ENCODE results near the gene ETV6. TPM values are rescaled to one million over a fixed set of nuclear protein-coding genes. Genes with fewer than 3 reads are reported as not detected.

Gene ETV6
- total and polyA plus RNA-seq, 2 experiments from 2014 or later = 9.1 to 11.9 TPM

GRCh38 chr12:11734580-11735180 lies 85.2 kb downstream of the ETV6 start:
- H3K4me3 ChIP-seq = no peak overlapping the region
- no peaks in the 10 kb centered on the region for H3K36me3 ChIP-seq
- H3K27me3 ChIP-seq = no peaks in the 10 kb centered on the region
- H3K4me1 ChIP-seq (ENCODE audit: low read depth) = no peaks in the 10 kb centered on the region
- TF ChIP-seq CTCF (IDR thresholded peaks at IDR 0.05; ENCODE audit: low read depth, low read length) = no peak
- H3K9me3 ChIP-seq (ENCODE audit: low read depth) = no peaks in the 10 kb centered on the region
- no peak overlapping the region for H3K27ac ChIP-seq
- no peak for DNase-seq (ENCODE audit: low read depth in 1 of 2, low spot score in 1 of 2)

DNA sequence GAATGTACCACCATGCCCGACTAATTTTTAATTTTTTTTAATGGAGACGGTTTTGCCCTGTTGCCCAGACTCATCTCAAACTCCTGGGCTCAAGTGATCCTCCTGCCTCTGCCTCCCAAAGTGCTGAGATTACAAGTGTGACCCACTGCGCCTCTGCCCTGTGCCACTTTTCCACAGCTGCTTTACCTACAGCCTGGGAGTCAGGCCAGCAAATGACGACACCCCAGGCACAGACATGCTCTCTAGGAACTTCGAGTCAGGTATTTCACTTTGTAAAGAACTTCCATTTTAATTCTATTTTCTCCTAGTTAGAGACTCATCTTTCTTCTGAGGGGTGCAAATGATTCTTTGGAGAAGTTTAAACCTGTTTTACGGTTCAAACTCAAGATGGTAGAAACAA lies 89.0 kb downstream of the ETV6 start:
- no peaks in the 10 kb centered on the region for H3K4me1 ChIP-seq (ENCODE audit: low read depth)
- no peak overlapping the region for H3K27ac ChIP-seq
- DNase-seq (ENCODE audit: low read depth in 1 of 2, low spot score in 1 of 2) = no peak
- H3K9me3 ChIP-seq (ENCODE audit: low read depth) = no peaks in the 10 kb centered on the region
- no peaks in the 10 kb centered on the region for H3K36me3 ChIP-seq
- no peak overlapping the region for H3K4me3 ChIP-seq
- TF ChIP-seq CTCF (IDR thresholded peaks at IDR 0.05; ENCODE audit: low read depth, low read length) = no peak
- H3K27me3 ChIP-seq = no peaks in the 10 kb centered on the region

- DNase-seq (ENCODE audit: low read depth in 1 of 2, low spot score in 1 of 2) = no peak
- Histone ChIP-seq H3K4me1 (ENCODE audit: low read depth) (no peaks in the 10 kb centered on the region), H3K27me3 (no peaks in the 10 kb centered on the region), H3K9me3 (ENCODE audit: low read depth) (no peaks in the 10 kb centered on the region), H3K4me3 (no peak overlapping the region), H3K36me3 (no peaks in the 10 kb centered on the region), H3K27ac (no peak overlapping the region)
- no peak for TF ChIP-seq CTCF (IDR thresholded peaks at IDR 0.05; ENCODE audit: low read depth, low read length)
These were observed 90.6 kb downstream of the ETV6 start for GRCh38 chr12:11739980-11740577.

- no peak for TF ChIP-seq CTCF (IDR thresholded peaks at IDR 0.05; ENCODE audit: low read depth, low read length)
These were observed 92.1 kb downstream of the ETV6 start for GRCh38 chr12:11741434-11742092.

DNA sequence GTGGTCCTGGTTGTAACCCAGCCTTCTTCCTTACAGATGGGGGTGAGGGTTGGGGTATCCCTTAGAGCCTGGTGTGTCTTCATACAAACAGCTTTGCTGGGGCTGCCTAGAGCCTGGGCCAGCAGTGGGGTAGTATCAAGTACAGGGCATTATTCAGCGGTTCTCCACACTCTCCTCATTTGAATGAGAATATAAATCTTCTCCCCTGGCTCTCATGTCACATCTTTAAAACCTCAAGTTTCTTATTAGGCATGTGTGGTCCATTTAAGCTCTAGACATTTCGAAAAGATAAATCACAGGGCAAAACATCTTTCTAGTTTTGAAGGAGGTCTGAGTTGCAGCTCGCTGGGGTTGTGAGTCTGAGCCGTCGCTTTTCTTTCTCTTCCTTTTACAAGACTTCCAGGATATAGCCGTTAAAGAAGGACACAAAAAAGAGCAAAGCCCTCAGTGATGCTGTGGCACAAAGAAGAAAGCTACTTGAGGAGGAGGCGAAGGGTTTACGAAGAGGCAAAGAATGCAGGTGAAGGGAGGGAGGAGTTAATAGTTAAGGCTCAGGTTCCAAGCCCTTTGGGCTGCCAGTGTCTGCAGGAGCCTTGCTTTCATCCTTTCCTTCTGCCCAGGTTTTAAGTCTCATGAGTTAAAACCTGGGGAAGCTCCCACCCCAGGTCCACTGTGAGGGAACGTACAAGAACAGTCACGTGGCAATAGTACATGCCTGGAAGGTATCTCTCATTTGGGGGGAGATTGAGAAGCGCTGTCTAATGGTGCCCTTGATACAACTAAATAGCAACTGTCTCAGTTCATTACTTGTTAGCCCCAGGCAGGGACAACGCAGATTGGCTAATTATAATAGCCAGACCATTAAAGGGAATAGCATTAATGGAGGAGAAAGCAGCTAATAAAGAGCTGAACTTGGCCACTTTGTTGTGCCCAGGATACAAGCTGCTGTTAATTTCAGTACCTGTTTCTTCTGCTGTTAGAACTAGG lies 94.2 kb downstream of the ETV6 start:
- Histone ChIP-seq H3K27me3 (no peaks in the 10 kb centered on the region), H3K9me3 (ENCODE audit: low read depth) (no peaks in the 10 kb centered on the region), H3K27ac (no peak overlapping the region), H3K4me3 (no peak overlapping the region), H3K36me3 (no peaks in the 10 kb centered on the region), H3K4me1 (ENCODE audit: low read depth) (peaks cover 5% of the 10 kb centered on the region)
- DNase-seq (ENCODE audit: low read depth in 1 of 2, low spot score in 1 of 2) = no peak
- TF ChIP-seq CTCF (IDR thresholded peaks at IDR 0.05; ENCODE audit: low read depth, low read length) = no peak

More at GRCh38 chr12:11741434-11742092, 92.1 kb downstream of the ETV6 start:
- Histone ChIP-seq H3K9me3 (ENCODE audit: low read depth) (no peaks in the 10 kb centered on the region), H3K27me3 (no peaks in the 10 kb centered on the region), H3K4me1 (ENCODE audit: low read depth) (no peaks in the 10 kb centered on the region), H3K27ac (no peak overlapping the region), H3K36me3 (no peaks in the 10 kb centered on the region), H3K4me3 (no peak overlapping the region)
- no peak for DNase-seq (ENCODE audit: low read depth in 1 of 2, low spot score in 1 of 2)

All from cardiac muscle cell (in vitro differentiated cells and primary cell).